OCI-LY1 (cell line): ENCODE measurements around the gene ASPM.

ENCODE experiments used
- H2AFZ ChIP-seq: fragments of 200-600 bp; sonication (generic), shearing (Covaris generic); 2 replicates; pipeline ENCODE4 v1.6.0; 2014; ENCODE audit warnings: antibody characterized with exemption, mild to moderate bottlenecking, low read length
- H3F3A ChIP-seq: fragments of 200-600 bp; sonication (generic), shearing (Covaris generic); 2 replicates; pipeline ENCODE4 v1.6.0; 2014; ENCODE audit warnings: mild to moderate bottlenecking, antibody characterized with exemption, low read length, moderate library complexity; ENCODE audit not compliant: insufficient read depth
- H3K27ac ChIP-seq: fragments of 200-600 bp; sonication (generic); 2 replicates; pipeline ENCODE4 v1.5.1; 2014; ENCODE audit warnings: low read length, mixed run types, mild to moderate bottlenecking, low read depth; ENCODE audit not compliant: poor library complexity, severe bottlenecking
- H3K27me3 ChIP-seq: fragments of 200-600 bp; sonication (generic); 2 replicates; pipeline ENCODE4 v1.6.0; 2014; ENCODE audit warnings: antibody characterized with exemption, mild to moderate bottlenecking, low read length, moderate library complexity; ENCODE audit not compliant: insufficient read depth
- H3K36me3 ChIP-seq: fragments of 200-600 bp; sonication (generic); 2 replicates; pipeline ENCODE4 v1.6.1; 2014; ENCODE audit warnings: mild to moderate bottlenecking, antibody characterized with exemption, low read length, moderate library complexity, mixed read lengths; ENCODE audit not compliant: insufficient read depth
- H3K4me1 ChIP-seq: fragments of 200-600 bp; sonication (generic); 2 replicates; pipeline ENCODE4 v1.5.1; 2014; ENCODE audit warnings: mild to moderate bottlenecking, low read length, moderate library complexity; ENCODE audit not compliant: insufficient read depth, severe bottlenecking
- H3K4me2 ChIP-seq: fragments of 200-600 bp; sonication (generic), shearing (Covaris generic); 2 replicates; pipeline ENCODE4 v1.6.1; 2014; ENCODE audit warnings: low read length
- H3K4me3 ChIP-seq: fragments of 200-600 bp; sonication (generic); 2 replicates; pipeline ENCODE4 v1.5.1; 2014; ENCODE audit warnings: low read length, low read depth, mild to moderate bottlenecking, mixed read lengths; ENCODE audit not compliant: poor library complexity, severe bottlenecking
- H3K79me2 ChIP-seq: fragments of 200-600 bp; shearing (Covaris generic); 2 replicates; pipeline ENCODE4 v1.6.1; 2016; ENCODE audit warnings: mixed run types, low read length, mixed read lengths; ENCODE audit not compliant: insufficient read depth
- H3K9ac ChIP-seq: fragments of 200-600 bp; sonication (generic), shearing (Covaris generic); 2 replicates; pipeline ENCODE4 v1.6.1; 2014; ENCODE audit warnings: mild to moderate bottlenecking, low read length, mixed read lengths
- H3K9me2 ChIP-seq: fragments of 200-600 bp; sonication (generic), shearing (Covaris generic); 2 replicates; pipeline ENCODE4 v1.6.1; 2014; ENCODE audit warnings: low read depth, mild to moderate bottlenecking, low read length, mixed read lengths
- H3K9me3 ChIP-seq: fragments of 200-600 bp; shearing (Covaris generic); 2 replicates; pipeline ENCODE4 v1.6.1; 2014; ENCODE audit warnings: low read length, mixed read lengths
- H4K20me1 ChIP-seq: fragments of 200-600 bp; sonication (generic), shearing (Covaris generic); 2 replicates; pipeline ENCODE4 v1.6.0; 2016; ENCODE audit warnings: mild to moderate bottlenecking, low read length; ENCODE audit not compliant: insufficient read depth
- EZH2 ChIP-seq: fragments of 200-600 bp; sonication (generic), shearing (Covaris generic); IDR thresholded peaks from 2 replicates; pipeline ENCODE4 v1.8.0; 2017; ENCODE audit warnings: borderline replicate concordance, mixed run types, mild to moderate bottlenecking, antibody characterized with exemption, low read length, moderate library complexity, mixed read lengths
- TF ChIP-seq, protein P1 (sequence below): fragments of 200-600 bp; sonication (generic), shearing (Covaris generic); IDR thresholded peaks from 2 replicates; pipeline ENCODE4 v1.5.1; 2017; ENCODE audit warnings: mild to moderate bottlenecking, antibody characterized with exemption, low read length, moderate library complexity, mixed read lengths

Gene ASPM

DNA sequence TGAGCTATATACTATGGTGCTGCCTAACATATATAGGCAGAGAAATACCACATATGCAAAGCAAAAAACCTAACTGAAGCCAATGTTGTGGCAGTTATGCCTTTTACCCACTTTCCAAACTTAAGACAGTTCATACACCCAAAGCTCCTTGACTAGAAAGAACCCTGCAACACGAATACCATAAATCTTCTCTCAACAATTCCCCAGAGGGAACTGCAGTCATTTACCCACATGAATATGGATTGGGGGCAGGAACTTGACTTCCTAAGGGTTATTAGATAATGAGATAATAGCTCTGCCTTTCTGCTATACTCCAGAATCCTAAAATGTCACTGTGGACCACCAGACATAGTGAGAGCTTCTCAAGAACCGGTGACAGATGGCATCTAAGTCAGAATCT lies 2.9 kb upstream of the ASPM start:
- H3K36me3 ChIP-seq, result no peaks in the 10 kb centered on the region
- peaks cover 21% of the 10 kb centered on the region for H3K79me2 ChIP-seq
- H3K9ac ChIP-seq, result no peak overlapping the region
- no peaks in the 10 kb centered on the region for H3K27me3 ChIP-seq
- TF ChIP-seq, protein P1, sequence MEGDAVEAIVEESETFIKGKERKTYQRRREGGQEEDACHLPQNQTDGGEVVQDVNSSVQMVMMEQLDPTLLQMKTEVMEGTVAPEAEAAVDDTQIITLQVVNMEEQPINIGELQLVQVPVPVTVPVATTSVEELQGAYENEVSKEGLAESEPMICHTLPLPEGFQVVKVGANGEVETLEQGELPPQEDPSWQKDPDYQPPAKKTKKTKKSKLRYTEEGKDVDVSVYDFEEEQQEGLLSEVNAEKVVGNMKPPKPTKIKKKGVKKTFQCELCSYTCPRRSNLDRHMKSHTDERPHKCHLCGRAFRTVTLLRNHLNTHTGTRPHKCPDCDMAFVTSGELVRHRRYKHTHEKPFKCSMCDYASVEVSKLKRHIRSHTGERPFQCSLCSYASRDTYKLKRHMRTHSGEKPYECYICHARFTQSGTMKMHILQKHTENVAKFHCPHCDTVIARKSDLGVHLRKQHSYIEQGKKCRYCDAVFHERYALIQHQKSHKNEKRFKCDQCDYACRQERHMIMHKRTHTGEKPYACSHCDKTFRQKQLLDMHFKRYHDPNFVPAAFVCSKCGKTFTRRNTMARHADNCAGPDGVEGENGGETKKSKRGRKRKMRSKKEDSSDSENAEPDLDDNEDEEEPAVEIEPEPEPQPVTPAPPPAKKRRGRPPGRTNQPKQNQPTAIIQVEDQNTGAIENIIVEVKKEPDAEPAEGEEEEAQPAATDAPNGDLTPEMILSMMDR, result no peak
- TF ChIP-seq EZH2, result no peak
- H3K4me2 ChIP-seq, result no peak overlapping the region
- no peak overlapping the region for H3K27ac ChIP-seq
- no peaks in the 10 kb centered on the region for H3K9me2 ChIP-seq
- H2AFZ ChIP-seq, result no peak overlapping the region
- H3K4me3 ChIP-seq, result no peak overlapping the region
- no peaks in the 10 kb centered on the region for H3F3A ChIP-seq
- H3K9me3 ChIP-seq, result no peaks in the 10 kb centered on the region; the same call in 1 of the 2 replicates
- peaks cover 4% of the 10 kb centered on the region for H3K4me1 ChIP-seq
- no peaks in the 10 kb centered on the region for H4K20me1 ChIP-seq

DNA sequence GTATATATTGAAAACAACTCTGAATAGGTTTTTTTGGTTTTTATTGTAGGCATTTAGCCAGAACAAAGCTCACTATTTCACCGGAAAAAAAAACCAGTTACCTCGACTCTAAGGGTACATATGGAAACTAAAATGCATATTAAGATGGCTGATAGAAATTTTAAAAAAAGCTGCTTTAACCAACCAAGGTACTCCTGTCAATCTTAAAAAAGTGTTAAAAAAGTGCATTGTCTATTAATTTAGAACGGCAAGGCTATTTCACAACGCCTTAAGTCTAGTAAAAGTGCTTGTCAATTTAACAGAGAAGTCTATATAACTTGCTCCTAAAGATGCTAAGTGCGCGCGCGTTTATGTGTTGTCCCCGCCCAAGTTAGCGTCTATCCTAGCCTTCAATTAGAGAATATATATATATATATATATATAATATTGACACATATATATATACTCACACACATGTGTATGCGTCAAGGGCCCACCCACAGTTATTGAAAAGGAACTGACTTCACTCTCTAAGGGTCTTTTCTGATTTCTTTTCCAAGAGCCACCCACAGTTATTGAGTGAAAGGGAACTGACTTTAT lies 934 bp downstream of the ASPM start:
- Histone ChIP-seq H3K9me3 (no peaks in the 10 kb centered on the region; the same call in 1 of the 2 replicates), H3K79me2 (peaks cover 44% of the 10 kb centered on the region), H3K27me3 (no peaks in the 10 kb centered on the region), H3K36me3 (peaks cover 31% of the 10 kb centered on the region), H3K4me1 (peaks cover 42% of the 10 kb centered on the region), H3K4me3 (peak overlapping the region; percentile 97), H3K9me2 (no peaks in the 10 kb centered on the region), H3K27ac (peak overlapping the region; percentile 77), H3K9ac (peak overlapping the region; percentile 93), H3F3A (no peaks in the 10 kb centered on the region), H3K4me2 (peak overlapping the region; percentile 86), H2AFZ (0 out of 2 replicates have a peak overlapping the region, but pooled peaks have one; percentile 48), H4K20me1 (no peaks in the 10 kb centered on the region)
- TF ChIP-seq, protein P1, result no peak
- TF ChIP-seq EZH2, result no peak

DNA sequence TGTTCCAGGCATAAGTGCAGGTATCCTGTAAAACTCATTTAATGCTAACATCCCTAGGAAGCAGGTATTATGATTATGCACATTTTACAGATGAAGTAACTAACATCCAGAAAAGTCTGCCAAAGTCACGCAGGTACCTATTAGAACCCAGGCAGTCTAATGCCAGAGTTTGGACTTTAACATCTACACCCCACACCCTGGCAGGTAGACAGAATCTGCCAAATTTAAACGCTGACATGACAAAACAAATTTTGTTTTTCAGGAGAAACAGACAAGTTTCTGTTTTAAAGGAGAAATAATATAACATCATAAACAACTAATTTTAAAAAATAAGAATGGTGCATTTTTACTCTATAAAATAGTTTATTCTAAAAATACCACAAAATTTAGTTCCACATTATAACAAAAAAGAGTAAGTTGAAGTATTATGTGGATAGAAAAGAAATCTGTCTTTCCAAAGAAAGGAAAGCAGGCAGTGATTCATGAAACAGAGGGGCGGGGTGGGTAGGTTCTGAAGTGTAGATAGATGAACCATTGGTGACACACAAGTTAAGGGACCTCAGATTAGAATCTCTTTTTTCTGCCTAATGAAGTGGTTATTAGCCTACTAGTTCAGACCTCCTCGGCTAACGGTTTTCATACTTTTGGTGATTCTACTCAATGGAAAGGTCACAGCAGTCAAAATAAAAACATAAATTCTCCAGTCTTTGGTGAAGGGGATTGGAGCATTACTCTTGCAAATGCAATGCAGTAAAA lies 1.7 kb downstream of the ASPM start:
- Histone ChIP-seq H3K9me2 (no peaks in the 10 kb centered on the region), H3K27me3 (no peaks in the 10 kb centered on the region), H2AFZ (no peak overlapping the region), H3K9ac (peak overlapping the region; percentile 93), H4K20me1 (no peaks in the 10 kb centered on the region), H3K27ac (no peak overlapping the region), H3K4me3 (peak overlapping the region; percentile 97), H3K4me1 (peaks cover 43% of the 10 kb centered on the region), H3K36me3 (peaks cover 39% of the 10 kb centered on the region), H3K9me3 (no peaks in the 10 kb centered on the region; the same call in 1 of the 2 replicates), H3F3A (no peaks in the 10 kb centered on the region), H3K79me2 (peaks cover 50% of the 10 kb centered on the region), H3K4me2 (peak overlapping the region; percentile 86)
- TF ChIP-seq, protein P1, result no peak
- no peak for TF ChIP-seq EZH2
